LNCAP (cell line): Measurements from ENCODE around the gene ETV1.

Source experiments
- CTCF ChIP-seq: fragments of 450-650 bp; IDR thresholded peaks from 2 replicates; pipeline ENCODE4 v1.5.1; 2017; ENCODE audit warnings: mild to moderate bottlenecking

Gene ETV1

GRCh38 chr7:13886356-13886755, 103.1 kb downstream of the ETV1 start:
- TF ChIP-seq CTCF, result no peak

GRCh38 chr7:13882051-13882450, 107.4 kb downstream of the ETV1 start:
- TF ChIP-seq CTCF, result no peak

- no peak for TF ChIP-seq CTCF
Observed at GRCh38 chr7:13880789-13881188, 108.7 kb downstream of the ETV1 start.

- TF ChIP-seq CTCF, result no peak
Observed at GRCh38 chr7:13879994-13880686, 109.3 kb downstream of the ETV1 start.

- TF ChIP-seq CTCF, result no peak
Observed at GRCh38 chr7:13879143-13879542, 110.3 kb downstream of the ETV1 start.

- no peak for TF ChIP-seq CTCF
Observed at GRCh38 chr7:13878154-13878553, 111.3 kb downstream of the ETV1 start.

GRCh38 chr7:13875496-13876074, 113.9 kb downstream of the ETV1 start:
- no peak for TF ChIP-seq CTCF
